DOHH2 (cell line): ENCODE results near the gene PKHD1.

Source experiments
- H3F3A ChIP-seq: fragments of 200-600 bp; sonication (generic), shearing (Covaris generic); 2 replicates; pipeline ENCODE4 v1.6.0; 2016; ENCODE audit warnings: antibody characterized with exemption, mild to moderate bottlenecking; ENCODE audit not compliant: control insufficient read depth, insufficient read depth
- H3K27ac ChIP-seq: fragments of 200-600 bp; sonication (generic); 2 replicates; pipeline ENCODE4 v1.5.1; 2014; ENCODE audit warnings: low read depth, mild to moderate bottlenecking, low read length, moderate library complexity
- H3K27me3 ChIP-seq: fragments of 200-600 bp; sonication (generic); 2 replicates; pipeline ENCODE4 v1.6.1; 2014; ENCODE audit warnings: mild to moderate bottlenecking, low read length, mixed read lengths; ENCODE audit not compliant: control insufficient read depth
- H3K36me3 ChIP-seq: fragments of 200-600 bp; sonication (generic); 2 replicates; pipeline ENCODE4 v1.6.1; 2014; ENCODE audit warnings: mild to moderate bottlenecking, low read length, moderate library complexity, mixed read lengths; ENCODE audit not compliant: control insufficient read depth
- H3K4me1 ChIP-seq: fragments of 200-600 bp; sonication (generic); 2 replicates; pipeline ENCODE4 v1.6.1; 2014; ENCODE audit warnings: mild to moderate bottlenecking, low read length, mixed read lengths; ENCODE audit not compliant: control insufficient read depth
- H3K4me2 ChIP-seq: fragments of 200-600 bp; sonication (generic); 2 replicates; pipeline ENCODE4 v1.6.0; 2014; ENCODE audit warnings: mild to moderate bottlenecking, low read length, moderate library complexity
- H3K4me3 ChIP-seq: fragments of 200-600 bp; sonication (generic); 2 replicates; pipeline ENCODE4 v1.5.1; 2014; ENCODE audit warnings: mild to moderate bottlenecking, low read length, mixed read lengths
- H3K79me2 ChIP-seq: fragments of 200-600 bp; sonication (generic); 2 replicates; pipeline ENCODE4 v1.6.1; 2014; ENCODE audit warnings: mild to moderate bottlenecking, low read length, mixed read lengths; ENCODE audit not compliant: control insufficient read depth
- H3K9me2 ChIP-seq: fragments of 200-600 bp; sonication (generic); replicated peaks from 2 replicates; pipeline ENCODE4 v1.6.1; 2014; ENCODE audit warnings: mild to moderate bottlenecking, low read length, mixed read lengths; ENCODE audit not compliant: control insufficient read depth
- H3K9me3 ChIP-seq: fragments of 200-600 bp; sonication (generic); 2 replicates; pipeline ENCODE4 v1.6.1; 2014; ENCODE audit warnings: antibody characterized with exemption, low read length, mixed read lengths; ENCODE audit not compliant: control insufficient read depth, insufficient read depth
- H4K20me1 ChIP-seq: fragments of 200-600 bp; sonication (generic); 2 replicates; pipeline ENCODE4 v1.6.0; 2014; ENCODE audit warnings: low read depth, mild to moderate bottlenecking, antibody characterized with exemption, low read length, moderate library complexity; ENCODE audit not compliant: control insufficient read depth, insufficient read depth
- EZH2phosphoT487 ChIP-seq: fragments of 200-600 bp; sonication (generic); IDR thresholded peaks from 2 replicates; pipeline ENCODE4 v1.6.1; 2017; ENCODE audit warnings: borderline replicate concordance, mild to moderate bottlenecking, antibody characterized with exemption, low read length, moderate library complexity, mixed read lengths
- TF ChIP-seq, protein P1 (sequence below): fragments of 200-600 bp; sonication (generic); IDR thresholded peaks from one replicate; pipeline ENCODE4 v1.5.1; 2014; ENCODE audit warnings: antibody characterized with exemption, mild to moderate bottlenecking, low read depth, low read length; ENCODE audit not compliant: poor library complexity, severe bottlenecking

The PKHD1 gene

DNA sequence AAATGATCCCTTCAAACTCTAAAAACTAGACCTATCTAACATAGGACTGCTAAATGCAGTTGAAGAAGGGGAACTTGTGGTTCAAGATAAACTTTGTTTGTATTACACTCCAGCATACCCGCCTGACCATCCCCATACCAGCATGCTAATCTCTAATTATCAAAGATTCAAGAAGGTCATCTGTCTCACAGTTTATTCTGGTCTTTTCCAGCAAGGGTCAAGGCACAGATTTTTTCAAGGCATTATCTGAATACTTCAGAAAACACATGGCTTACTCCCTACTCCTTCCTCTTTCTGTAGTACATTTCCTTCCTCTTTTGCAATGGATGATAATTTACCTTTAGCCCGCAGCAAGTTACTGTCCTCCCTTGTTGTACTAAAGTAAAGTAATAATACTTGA lies 174.1 kb downstream of the PKHD1 start:
- Histone ChIP-seq H3K27ac (no peak overlapping the region), H3K36me3 (no peaks in the 10 kb centered on the region), H3K4me2 (no peak overlapping the region)

DNA sequence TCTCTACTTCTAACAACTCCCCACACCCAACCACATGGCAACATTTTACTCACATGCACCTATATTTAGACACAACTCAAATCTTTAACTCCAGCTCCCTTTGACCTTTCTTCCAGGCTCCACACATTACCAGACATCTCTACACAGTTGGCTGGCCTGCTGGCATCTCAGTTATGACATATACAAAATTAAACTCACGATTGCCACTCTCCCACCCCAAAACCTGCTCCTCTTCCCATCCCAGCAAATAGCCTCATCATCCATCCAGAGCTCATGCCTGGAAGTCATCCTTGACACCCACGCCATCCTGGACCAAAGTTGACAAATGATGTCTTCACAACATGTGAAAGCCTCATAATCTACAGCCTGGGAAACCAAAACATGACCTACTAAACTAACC lies 176.6 kb downstream of the PKHD1 start:
- no peaks in the 10 kb centered on the region for H4K20me1 ChIP-seq
- no peaks in the 10 kb centered on the region for H3K9me2 ChIP-seq
- H3K79me2 ChIP-seq = no peaks in the 10 kb centered on the region
- H3K4me2 ChIP-seq = no peak overlapping the region
- H3K4me1 ChIP-seq = no peaks in the 10 kb centered on the region
- no peak for TF ChIP-seq EZH2phosphoT487
- TF ChIP-seq, protein P1, sequence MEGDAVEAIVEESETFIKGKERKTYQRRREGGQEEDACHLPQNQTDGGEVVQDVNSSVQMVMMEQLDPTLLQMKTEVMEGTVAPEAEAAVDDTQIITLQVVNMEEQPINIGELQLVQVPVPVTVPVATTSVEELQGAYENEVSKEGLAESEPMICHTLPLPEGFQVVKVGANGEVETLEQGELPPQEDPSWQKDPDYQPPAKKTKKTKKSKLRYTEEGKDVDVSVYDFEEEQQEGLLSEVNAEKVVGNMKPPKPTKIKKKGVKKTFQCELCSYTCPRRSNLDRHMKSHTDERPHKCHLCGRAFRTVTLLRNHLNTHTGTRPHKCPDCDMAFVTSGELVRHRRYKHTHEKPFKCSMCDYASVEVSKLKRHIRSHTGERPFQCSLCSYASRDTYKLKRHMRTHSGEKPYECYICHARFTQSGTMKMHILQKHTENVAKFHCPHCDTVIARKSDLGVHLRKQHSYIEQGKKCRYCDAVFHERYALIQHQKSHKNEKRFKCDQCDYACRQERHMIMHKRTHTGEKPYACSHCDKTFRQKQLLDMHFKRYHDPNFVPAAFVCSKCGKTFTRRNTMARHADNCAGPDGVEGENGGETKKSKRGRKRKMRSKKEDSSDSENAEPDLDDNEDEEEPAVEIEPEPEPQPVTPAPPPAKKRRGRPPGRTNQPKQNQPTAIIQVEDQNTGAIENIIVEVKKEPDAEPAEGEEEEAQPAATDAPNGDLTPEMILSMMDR = no peak
- H3K36me3 ChIP-seq = no peaks in the 10 kb centered on the region
- no peaks in the 10 kb centered on the region for H3K9me3 ChIP-seq
- no peaks in the 10 kb centered on the region for H3F3A ChIP-seq
- no peak overlapping the region for H3K4me3 ChIP-seq
- no peak overlapping the region for H3K27ac ChIP-seq
- no peaks in the 10 kb centered on the region for H3K27me3 ChIP-seq

More for the DNA sequence above, 174.1 kb downstream of the PKHD1 start:
- H3F3A ChIP-seq = no peaks in the 10 kb centered on the region
- no peaks in the 10 kb centered on the region for H3K4me1 ChIP-seq
- H3K9me3 ChIP-seq = no peaks in the 10 kb centered on the region
- H3K4me3 ChIP-seq = no peak overlapping the region
- no peaks in the 10 kb centered on the region for H3K79me2 ChIP-seq
- no peaks in the 10 kb centered on the region for H3K9me2 ChIP-seq
- TF ChIP-seq, protein P1 = no peak
- no peak for TF ChIP-seq EZH2phosphoT487
- no peaks in the 10 kb centered on the region for H4K20me1 ChIP-seq
- H3K27me3 ChIP-seq = no peaks in the 10 kb centered on the region

DNA sequence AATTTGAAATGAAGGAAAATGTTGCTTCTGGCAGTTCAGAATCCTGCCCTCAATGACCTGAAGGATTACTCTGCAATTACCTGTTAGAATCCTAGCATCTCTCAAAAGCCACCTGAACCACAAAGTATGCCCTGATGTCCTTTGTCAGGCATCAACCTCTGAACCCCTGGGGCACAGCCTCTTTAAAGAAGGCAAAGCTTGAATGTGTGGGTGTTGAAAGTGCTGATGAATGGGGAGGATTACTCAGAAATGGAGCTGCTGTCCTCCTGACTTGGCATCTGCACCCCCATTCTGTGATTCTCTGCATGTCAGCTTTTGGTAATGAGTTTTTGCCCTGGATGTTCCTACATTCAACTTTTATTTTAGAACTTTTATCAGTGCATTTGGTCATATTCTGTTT lies 179.2 kb downstream of the PKHD1 start:
- Histone ChIP-seq H3K36me3 (no peaks in the 10 kb centered on the region), H3K4me2 (no peak overlapping the region), H3K27me3 (no peaks in the 10 kb centered on the region), H3K4me3 (no peak overlapping the region), H3K4me1 (no peaks in the 10 kb centered on the region), H3K9me2 (no peaks in the 10 kb centered on the region), H3K9me3 (no peaks in the 10 kb centered on the region), H3K79me2 (no peaks in the 10 kb centered on the region), H3F3A (no peaks in the 10 kb centered on the region), H4K20me1 (no peaks in the 10 kb centered on the region), H3K27ac (no peak overlapping the region)
- TF ChIP-seq, protein P1 = no peak
